Ovary (tissue), 3 donors: ENCODE data around the gene SYNJ1.

Source experiments
- EP300 ChIP-seq: sonication (generic); formaldehyde crosslinking; IDR thresholded peaks from one replicate; pipeline ENCODE4 v1.6.1; 2017; ENCODE audit warnings: antibody characterized with exemption
- POLR2A ChIP-seq: fragments of 450-650 bp; IDR thresholded peaks from one replicate; pipeline ENCODE4 v1.6.1; 2017; ENCODE audit warnings: antibody characterized with exemption, mild to moderate bottlenecking, moderate library complexity
- TF ChIP-seq, protein P1 (sequence below), 3 donors: fragments of 450-650 bp in 2 of 3; fragments of 200-600 bp in 1 of 3; IDR thresholded peaks; one replicate each; pipeline versions ENCODE4 v1.5.1 to v1.8.0; 2016 to 2022; ENCODE audit warnings: antibody characterized with exemption in 3 of 3, mild to moderate bottlenecking in 1 of 3
- donor health status: DM: no; HTN: no; CAD: no.

GRCh38 chr21:32750405-32750804 is 22.6 kb upstream of the SYNJ1 start:
- TF ChIP-seq, protein P1, sequence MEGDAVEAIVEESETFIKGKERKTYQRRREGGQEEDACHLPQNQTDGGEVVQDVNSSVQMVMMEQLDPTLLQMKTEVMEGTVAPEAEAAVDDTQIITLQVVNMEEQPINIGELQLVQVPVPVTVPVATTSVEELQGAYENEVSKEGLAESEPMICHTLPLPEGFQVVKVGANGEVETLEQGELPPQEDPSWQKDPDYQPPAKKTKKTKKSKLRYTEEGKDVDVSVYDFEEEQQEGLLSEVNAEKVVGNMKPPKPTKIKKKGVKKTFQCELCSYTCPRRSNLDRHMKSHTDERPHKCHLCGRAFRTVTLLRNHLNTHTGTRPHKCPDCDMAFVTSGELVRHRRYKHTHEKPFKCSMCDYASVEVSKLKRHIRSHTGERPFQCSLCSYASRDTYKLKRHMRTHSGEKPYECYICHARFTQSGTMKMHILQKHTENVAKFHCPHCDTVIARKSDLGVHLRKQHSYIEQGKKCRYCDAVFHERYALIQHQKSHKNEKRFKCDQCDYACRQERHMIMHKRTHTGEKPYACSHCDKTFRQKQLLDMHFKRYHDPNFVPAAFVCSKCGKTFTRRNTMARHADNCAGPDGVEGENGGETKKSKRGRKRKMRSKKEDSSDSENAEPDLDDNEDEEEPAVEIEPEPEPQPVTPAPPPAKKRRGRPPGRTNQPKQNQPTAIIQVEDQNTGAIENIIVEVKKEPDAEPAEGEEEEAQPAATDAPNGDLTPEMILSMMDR (IDR thresholded peaks at IDR 0.05), result no peak
- TF ChIP-seq POLR2A (no peak), EP300 (no peak)
